ENCODE results near the gene ADGRG6. TPM values are rescaled to one million over a fixed set of nuclear protein-coding genes. Genes with fewer than 3 reads are reported as not detected.
A peak's percentile ranks its signal among the peaks of the same experiment; 100 is the strongest.

The ADGRG6 gene
- total and polyA plus RNA-seq, 2 donors (not counting 3 experiments of a cell fraction or from before 2014, with no cell fraction given): 99.3 to 166 TPM

DNA sequence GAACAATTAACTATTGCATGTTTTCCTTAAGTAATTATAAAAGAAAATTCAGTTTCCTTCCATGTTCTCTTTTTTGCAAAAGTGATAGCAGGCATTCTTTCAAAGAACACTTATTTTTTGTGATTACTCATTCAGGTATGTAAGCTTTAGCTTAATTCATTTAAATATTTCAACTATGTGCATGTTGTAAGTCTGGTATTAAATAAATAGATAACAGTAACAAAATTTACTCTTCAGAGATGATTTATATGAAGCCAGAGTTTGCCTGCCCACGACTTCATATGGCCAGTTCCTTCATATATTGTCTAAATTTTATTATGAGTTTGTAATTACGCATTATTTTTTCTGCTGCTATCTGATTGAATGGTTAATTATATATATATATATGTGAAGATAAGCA lies 110.9 kb downstream of the ADGRG6 start:
- peak overlapping the region; percentile 99 for H3K27ac ChIP-seq (ENCODE audit: insufficient read depth, low read depth, low read length)
- POLR2A ChIA-PET: no interaction called here
- FAIRE-seq: no peak
- H3K36me3 ChIP-seq (ENCODE audit: control insufficient read depth in 2 of 2, extremely low read depth in 1 of 2, insufficient read depth in 2 of 2, low read length in 2 of 2): peaks cover 5 to 11% of the 10 kb centered on the region in 2 experiments
- H3K4me2 ChIP-seq (ENCODE audit: insufficient read depth, low read length): peak overlapping the region; percentile 55
- H3K4me3 ChIP-seq (replicated peaks in 1 of 3; ENCODE audit: insufficient read depth in 1 of 3, low read depth in 1 of 3, low read length in 3 of 3): no peak overlapping the region
- H2AFZ ChIP-seq (ENCODE audit: low read depth, low read length): no peak overlapping the region
- intact Hi-C loops (cut with micrococcal nuclease) (loop anchor here (10.0 kb wide), 1 partner anchor 432 kb away; no protein-coding TSS in a partner anchor), dilution Hi-C loops (cut with MboI; ENCODE audit: extremely low pct_ligation_motif_present, low sequenced_read_pairs) (no loop called here)
- H3K4me1 ChIP-seq (ENCODE audit: control insufficient read depth, extremely low read depth, insufficient read depth, low read length): peaks cover 92% of the 10 kb centered on the region
- H4K20me1 ChIP-seq (replicated peaks; ENCODE audit: control insufficient read depth, extremely low read depth, insufficient read depth, low read length): no peaks in the 10 kb centered on the region
- TF ChIP-seq POLR2AphosphoS5 (IDR thresholded peaks at IDR 0.05; ENCODE audit: insufficient read depth, low read depth, low read length): no peak
- no peak for TF ChIP-seq FOS (IDR thresholded peaks at IDR 0.05; ENCODE audit: borderline replicate concordance, insufficient read depth, low read length)
- no peak for TF ChIP-seq POLR2A (IDR thresholded peaks at IDR 0.05; ENCODE audit: low read depth, low read length)
- no peak for TF ChIP-seq JUN (IDR thresholded peaks at IDR 0.05; ENCODE audit: borderline replicate concordance, insufficient read depth, insufficient read length, low read depth)
- no peak for TF ChIP-seq GATA2 (IDR thresholded peaks at IDR 0.05; ENCODE audit: insufficient read depth, insufficient read length, low read depth, low read length)
- TF ChIP-seq, protein P1, sequence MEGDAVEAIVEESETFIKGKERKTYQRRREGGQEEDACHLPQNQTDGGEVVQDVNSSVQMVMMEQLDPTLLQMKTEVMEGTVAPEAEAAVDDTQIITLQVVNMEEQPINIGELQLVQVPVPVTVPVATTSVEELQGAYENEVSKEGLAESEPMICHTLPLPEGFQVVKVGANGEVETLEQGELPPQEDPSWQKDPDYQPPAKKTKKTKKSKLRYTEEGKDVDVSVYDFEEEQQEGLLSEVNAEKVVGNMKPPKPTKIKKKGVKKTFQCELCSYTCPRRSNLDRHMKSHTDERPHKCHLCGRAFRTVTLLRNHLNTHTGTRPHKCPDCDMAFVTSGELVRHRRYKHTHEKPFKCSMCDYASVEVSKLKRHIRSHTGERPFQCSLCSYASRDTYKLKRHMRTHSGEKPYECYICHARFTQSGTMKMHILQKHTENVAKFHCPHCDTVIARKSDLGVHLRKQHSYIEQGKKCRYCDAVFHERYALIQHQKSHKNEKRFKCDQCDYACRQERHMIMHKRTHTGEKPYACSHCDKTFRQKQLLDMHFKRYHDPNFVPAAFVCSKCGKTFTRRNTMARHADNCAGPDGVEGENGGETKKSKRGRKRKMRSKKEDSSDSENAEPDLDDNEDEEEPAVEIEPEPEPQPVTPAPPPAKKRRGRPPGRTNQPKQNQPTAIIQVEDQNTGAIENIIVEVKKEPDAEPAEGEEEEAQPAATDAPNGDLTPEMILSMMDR (IDR thresholded peaks at IDR 0.05; ENCODE audit: extremely low read depth in 1 of 2, insufficient read depth in 1 of 2, low read depth in 1 of 2, low read length in 2 of 2): no peak
- TF ChIP-seq MYC (IDR thresholded peaks at IDR 0.05; ENCODE audit: low read depth, low read length): no peak
- TF ChIP-seq, protein P2, sequence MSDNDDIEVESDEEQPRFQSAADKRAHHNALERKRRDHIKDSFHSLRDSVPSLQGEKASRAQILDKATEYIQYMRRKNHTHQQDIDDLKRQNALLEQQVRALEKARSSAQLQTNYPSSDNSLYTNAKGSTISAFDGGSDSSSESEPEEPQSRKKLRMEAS (IDR thresholded peaks at IDR 0.05; ENCODE audit: insufficient read depth, insufficient read length): no peak
- TF ChIP-seq EZH2 (IDR thresholded peaks at IDR 0.05; ENCODE audit: borderline replicate concordance, low read depth, low read length, severe bottlenecking): no peak
- H3K9me1 ChIP-seq (replicated peaks; ENCODE audit: control insufficient read depth, extremely low read depth, insufficient read depth, low read length): no peaks in the 10 kb centered on the region
- no peaks in the 10 kb centered on the region for H3K9me3 ChIP-seq (replicated peaks; ENCODE audit: control insufficient read depth, insufficient read depth, low read length)
- no peaks in the 10 kb centered on the region for H3K27me3 ChIP-seq (ENCODE audit: control insufficient read depth in 2 of 2, insufficient read depth in 2 of 2, low read length in 2 of 2)
- BruUV-seq (replicated peaks): no TSS peak
- peaks cover 2% of the 10 kb centered on the region for H3K79me2 ChIP-seq (ENCODE audit: control insufficient read depth, insufficient read depth, low read length)
- H3K9ac ChIP-seq (replicated peaks; ENCODE audit: extremely low read depth, insufficient read depth, low read length): peak overlapping the region; percentile 62
- CTCF ChIA-PET: interaction anchor here (1.5 kb wide), 2 partner anchors 20 to 257 kb away, joined by 3 read pairs; no protein-coding TSS in a partner anchor
- no peak for DNase-seq (ENCODE audit: low read depth, low spot score)

Data from endothelial cell of umbilical vein (primary cell).